GM19463 (cell line): Measurements from ENCODE around the gene THRB.

Experiments
- ATAC-seq: cut with Tn5 transposase; IDR thresholded peaks from one replicate; pipeline ENCODE4 v1.9.1; 2021; ENCODE audit warnings: mild to moderate bottlenecking, moderate library complexity; ENCODE audit not compliant: unreplicated experiment

THRB gene

GRCh38 chr3:24286405-24286804 is 208.2 kb downstream of the THRB start:
- ATAC-seq, result no peak

- no peak for ATAC-seq
These were observed 216.1 kb downstream of the THRB start for GRCh38 chr3:24278543-24278942.

DNA sequence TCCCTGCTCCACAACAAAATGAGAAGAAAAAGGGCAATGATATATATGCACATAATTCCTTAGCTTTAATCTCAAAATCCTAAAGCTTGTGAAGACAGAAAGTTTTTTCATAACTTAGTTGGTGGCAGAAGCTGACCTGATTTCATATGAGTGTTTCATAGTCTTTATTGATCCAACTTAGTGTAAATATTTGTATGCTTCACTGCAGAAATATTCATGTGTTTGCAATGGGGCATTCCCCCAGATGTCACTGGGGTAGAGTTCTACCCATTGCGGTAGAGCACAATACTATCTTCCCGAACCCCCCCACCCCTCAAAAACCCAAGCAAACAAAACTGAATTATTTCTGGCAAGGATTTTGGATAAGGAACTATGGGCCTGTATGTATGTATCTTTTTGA is 221.2 kb downstream of the THRB start:
- ATAC-seq, result no peak

DNA sequence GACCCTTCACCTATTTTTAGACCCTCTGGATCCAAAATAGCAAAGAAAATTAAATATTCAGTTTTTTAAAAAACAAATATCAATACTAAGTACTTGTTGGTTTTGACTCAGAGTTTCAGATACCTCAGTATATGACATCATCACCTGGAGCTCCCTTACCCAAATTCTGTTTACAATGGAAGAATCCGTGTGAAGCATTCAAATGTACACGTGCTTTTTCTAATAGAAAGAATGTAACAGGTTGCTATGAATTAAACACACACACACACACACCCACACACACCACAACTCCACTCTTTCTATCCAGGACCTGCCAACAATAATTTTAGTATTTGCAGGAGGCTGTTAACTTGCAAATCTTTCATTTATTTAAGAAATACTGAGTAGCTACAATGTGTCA is 221.8 kb downstream of the THRB start:
- ATAC-seq, result no peak

DNA sequence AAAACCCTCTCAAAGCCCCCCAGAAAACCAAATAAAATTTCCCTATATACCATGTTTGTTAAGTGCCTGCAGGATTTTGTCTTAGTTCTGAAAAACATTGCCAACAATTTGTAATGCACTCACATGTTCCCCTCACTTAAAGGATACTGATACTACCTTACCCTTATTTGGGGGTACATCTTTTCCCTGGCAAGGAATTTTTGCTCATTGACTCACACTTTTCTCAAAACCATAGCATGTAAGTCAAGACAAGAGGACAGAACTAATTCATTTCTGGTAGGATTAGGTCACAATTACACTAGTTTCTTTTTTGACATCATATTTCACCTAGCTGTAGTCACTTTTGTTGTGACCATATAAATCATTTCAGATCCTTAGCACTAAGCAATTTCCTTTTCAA is 222.2 kb downstream of the THRB start:
- no peak for ATAC-seq

DNA sequence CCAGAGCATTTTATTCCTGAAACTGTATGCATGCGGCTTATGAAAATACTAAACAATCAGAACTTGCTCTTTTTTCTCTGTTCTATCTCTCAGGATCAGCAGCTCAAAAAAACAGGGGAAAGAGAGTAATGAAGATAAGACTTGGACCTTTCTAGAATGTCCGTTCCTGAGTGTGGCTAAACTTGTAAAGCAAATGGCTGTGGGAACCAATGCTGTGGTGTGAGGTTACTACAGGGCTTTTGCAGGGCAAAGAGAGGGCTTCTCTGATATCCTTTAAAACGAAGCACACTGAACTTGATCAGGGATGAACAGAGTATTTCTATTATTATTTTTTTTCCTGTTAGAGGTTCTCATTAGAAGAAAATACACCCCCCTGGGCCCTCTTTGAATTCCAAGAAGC is 223.4 kb downstream of the THRB start:
- ATAC-seq, result no peak

GRCh38 chr3:24270744-24271143 is 223.9 kb downstream of the THRB start:
- no peak for ATAC-seq

- no peak for ATAC-seq
These were observed 224.4 kb downstream of the THRB start for GRCh38 chr3:24270204-24270691.

DNA sequence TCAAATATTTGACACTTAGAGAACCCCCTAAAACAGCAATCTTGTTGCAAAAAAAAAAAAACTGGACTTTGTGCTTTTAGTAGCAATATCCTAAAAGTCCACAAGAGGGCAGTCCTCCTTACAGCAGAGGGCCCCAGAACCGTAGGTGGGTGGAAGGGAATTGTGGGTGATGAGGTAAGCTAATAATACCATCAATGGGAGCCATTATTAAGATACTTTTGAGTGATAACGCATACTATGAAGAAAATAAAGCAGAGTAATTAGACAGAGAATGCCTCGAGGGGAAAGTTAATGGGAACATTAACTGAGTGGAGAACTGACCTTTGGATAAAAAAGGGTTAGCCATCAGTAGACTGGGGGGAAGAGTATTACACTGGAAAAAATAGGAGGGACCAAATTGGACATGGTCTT is 229.9 kb downstream of the THRB start:
- ATAC-seq, result peak; percentile 74

GRCh38 chr3:24264011-24264410 is 230.6 kb downstream of the THRB start:
- ATAC-seq, result no peak

GRCh38 chr3:24263069-24263668 is 231.5 kb downstream of the THRB start:
- no peak for ATAC-seq

GRCh38 chr3:24261521-24261920 is 233.1 kb downstream of the THRB start:
- ATAC-seq, result no peak

- no peak for ATAC-seq
These were observed 234.6 kb downstream of the THRB start for GRCh38 chr3:24259901-24260512.

DNA sequence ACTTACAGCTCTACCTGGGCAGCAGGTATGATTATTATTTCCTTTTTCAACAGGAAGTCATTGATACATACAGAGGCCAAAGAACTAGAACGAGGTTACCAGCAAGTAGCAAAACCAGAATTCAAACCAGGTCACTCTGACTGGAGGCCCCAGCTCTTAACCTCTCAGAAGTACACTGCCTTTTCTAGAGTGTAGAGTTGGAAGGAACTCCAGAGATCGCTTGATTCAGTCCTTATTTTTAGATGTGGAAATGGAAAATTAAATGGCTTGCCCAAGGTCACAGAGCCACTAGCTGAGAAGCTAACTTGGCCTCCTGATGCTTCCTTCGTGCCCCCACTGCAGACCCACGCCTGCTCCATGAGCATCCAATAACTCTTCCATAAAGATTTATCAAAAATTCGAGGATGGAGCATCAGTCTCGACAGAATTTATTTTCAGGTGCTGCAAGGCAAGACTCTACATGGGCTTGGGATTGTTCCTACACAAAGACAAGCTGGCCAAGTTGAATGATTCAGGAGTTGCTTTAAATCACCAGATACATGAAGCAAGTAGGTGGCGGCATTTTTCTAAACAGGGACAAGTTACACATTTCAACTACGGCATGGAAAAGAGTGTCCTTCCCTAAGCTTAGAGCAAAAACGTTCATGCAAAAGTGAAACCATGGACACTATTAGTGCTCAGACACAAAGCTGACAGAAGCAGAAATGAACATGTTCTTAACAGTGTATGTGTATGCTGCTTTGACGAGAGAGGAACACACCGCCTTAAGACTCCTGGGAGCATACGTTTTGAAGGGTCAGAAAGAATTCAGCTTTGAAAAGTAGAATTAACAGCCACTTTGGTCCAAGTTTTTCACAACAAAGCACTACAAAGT is 235.7 kb downstream of the THRB start:
- no peak for ATAC-seq

- no peak for ATAC-seq
These were observed 236.4 kb downstream of the THRB start for GRCh38 chr3:24258260-24258659.

GRCh38 chr3:24255414-24255813 is 239.2 kb downstream of the THRB start:
- ATAC-seq, result no peak

- no peak for ATAC-seq
These were observed 240.0 kb downstream of the THRB start for GRCh38 chr3:24254649-24255048.

DNA sequence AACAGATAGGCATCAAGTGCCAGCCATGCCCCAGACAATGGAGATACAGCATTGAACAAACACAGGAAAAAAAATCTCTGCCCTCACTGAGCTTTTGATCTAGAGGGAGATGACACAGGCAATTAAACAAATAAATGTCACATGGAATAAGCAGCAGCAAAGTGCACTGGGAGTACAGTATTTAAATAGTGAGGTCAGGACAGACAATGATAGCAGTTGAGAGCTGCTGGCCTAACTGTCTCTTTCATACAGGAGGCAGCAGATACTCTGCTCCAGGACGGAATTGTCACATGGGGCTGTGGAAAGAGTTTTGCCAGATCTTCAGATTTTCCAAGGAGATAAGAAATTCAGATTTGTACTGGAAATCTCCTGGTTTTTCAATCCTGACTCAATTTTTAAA is 241.3 kb downstream of the THRB start:
- no peak for ATAC-seq

GRCh38 chr3:24249523-24249922 is 245.1 kb downstream of the THRB start:
- ATAC-seq, result no peak

GRCh38 chr3:24245056-24245455 is 249.6 kb downstream of the THRB start:
- ATAC-seq, result no peak

DNA sequence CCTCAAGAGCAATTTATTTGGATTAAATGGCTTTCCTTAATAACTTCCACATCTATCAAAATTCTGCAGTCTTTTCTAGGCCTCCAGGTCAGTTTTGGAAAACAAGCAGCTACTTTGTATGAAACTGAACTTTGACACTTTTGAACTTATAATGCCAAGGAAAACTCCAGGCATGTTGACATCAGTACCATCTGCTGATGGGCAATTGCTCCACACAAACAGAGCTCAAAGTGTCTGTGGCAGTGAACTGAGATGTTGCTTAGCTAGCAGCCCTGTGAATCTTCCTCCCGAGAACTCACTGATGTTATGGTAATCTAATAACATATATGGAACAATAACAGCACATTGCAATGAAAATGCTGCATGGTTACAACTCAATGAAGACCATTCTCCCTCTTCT is 250.2 kb downstream of the THRB start:
- ATAC-seq, result no peak
